AG09319 (cell line): ENCODE results near the gene HDGFL2.

Experiments used
- DNase-seq: peaks from one replicate; pipeline ENCODE4 v3.0.0-alpha.2; 2010; ENCODE audit warnings: low read depth; ENCODE audit errors: extremely low read depth
- CTCF ChIP-seq: IDR thresholded peaks from 2 replicates; pipeline ENCODE4 v1.5.1; 2011; ENCODE audit warnings: low read depth, mild to moderate bottlenecking, inconsistent platforms, low read length, moderate library complexity

HDGFL2 gene

GRCh38 chr19:4519521-4520277 lies 47.6 kb downstream of the HDGFL2 start:
- DNase-seq = no peak
- TF ChIP-seq CTCF = no peak

GRCh38 chr19:4521170-4521887 lies 49.2 kb downstream of the HDGFL2 start:
- TF ChIP-seq CTCF = no peak
- DNase-seq = no peak

- no peak for TF ChIP-seq CTCF
- DNase-seq = no peak
Observed at GRCh38 chr19:4521888-4522242, 49.8 kb downstream of the HDGFL2 start.

GRCh38 chr19:4522291-4523002 lies 50.4 kb downstream of the HDGFL2 start:
- DNase-seq = no peak
- TF ChIP-seq CTCF = no peak

- no peak for DNase-seq
- TF ChIP-seq CTCF = peak; percentile 72
Observed at GRCh38 chr19:4523306-4524110, 51.4 kb downstream of the HDGFL2 start.

GRCh38 chr19:4524808-4525562 lies 52.9 kb downstream of the HDGFL2 start:
- peak; percentile 84 for TF ChIP-seq CTCF
- DNase-seq = no peak
